IMR-90 (cell line): ENCODE data around the gene PDC. TPM values are rescaled to one million over a fixed set of nuclear protein-coding genes. Genes with fewer than 3 reads are reported as not detected.

ENCODE experiments used
- ATAC-seq: fragments of 200-7000 bp; cut with Tn5 transposase; 2 replicates; pipeline ENCODE4 v1.9.1; 2020; ENCODE audit warnings: low read depth, mild to moderate bottlenecking, moderate library complexity
- BruUV-seq: library from RNA; stranded (reverse); fragments of 400-500 nt; replicated peaks from 2 replicates; lab custom pipeline; 2021; lab: Mats Ljungman, UMichigan
- CTCF ChIA-PET: fragments of 300-600 bp; formaldehyde crosslinking; extraction: SDS; loops from one replicate; lab custom pipeline; 2021; ENCODE audit warnings: antibody characterized with exemption; lab: Yijun Ruan, JAX
- POLR2A ChIA-PET: fragments of 300-600 bp; sonication (Branson Sonifier 250); formaldehyde crosslinking; loops from one replicate; lab custom pipeline; 2022; ENCODE audit warnings: antibody characterized with exemption; ENCODE audit not compliant: unreplicated experiment; lab: Charles Lee
- DNase-seq: peaks from one replicate; pipeline ENCODE4 v3.0.0; 2013
- H2AFZ ChIP-seq: replicated peaks from 2 replicates; pipeline ENCODE3; 2013; ENCODE audit warnings: low read length, mild to moderate bottlenecking; ENCODE audit not compliant: poor library complexity
- H2AK5ac ChIP-seq: 2 replicates; pipeline ENCODE4 v1.6.1; 2013; ENCODE audit warnings: low read depth, low read length, inconsistent platforms
- H2AK9ac ChIP-seq: replicated peaks from 2 replicates; pipeline ENCODE3; 2013; ENCODE audit warnings: mild to moderate bottlenecking, low read depth, low read length, moderate library complexity; ENCODE audit not compliant: poor library complexity
- H2BK120ac ChIP-seq: 2 replicates; pipeline ENCODE4 v1.6.1; 2013; ENCODE audit warnings: low read depth, low read length, inconsistent platforms
- H2BK15ac ChIP-seq: 3 replicates; pipeline ENCODE4 v1.6.1; 2013; ENCODE audit warnings: low read depth, low read length, inconsistent platforms
- H2BK20ac ChIP-seq: 2 replicates; pipeline ENCODE4 v1.6.1; 2013; ENCODE audit warnings: low read depth, mild to moderate bottlenecking, inconsistent platforms, low read length, moderate library complexity
- H2BK5ac ChIP-seq: 2 replicates; pipeline ENCODE4 v1.6.1; 2013; ENCODE audit warnings: mild to moderate bottlenecking, low read depth, low read length, inconsistent platforms; ENCODE audit not compliant: poor library complexity, severe bottlenecking
- H3K14ac ChIP-seq: replicated peaks from 2 replicates; pipeline ENCODE4 v1.6.1; 2013; ENCODE audit warnings: low read depth, low read length, inconsistent platforms
- H3K18ac ChIP-seq: 2 replicates; pipeline ENCODE4 v1.6.1; 2013; ENCODE audit warnings: low read depth, low read length, control low read depth
- H3K23ac ChIP-seq: 2 replicates; pipeline ENCODE4 v1.6.1; 2013; ENCODE audit warnings: low read depth, low read length, inconsistent platforms
- H3K27ac ChIP-seq: 2 replicates; pipeline ENCODE4 v1.5.1; 2013; ENCODE audit warnings: mild to moderate bottlenecking, control low read depth, low read length; ENCODE audit not compliant: insufficient read depth
- H3K27me3 ChIP-seq: 2 replicates; pipeline ENCODE4 v1.6.1; 2013; ENCODE audit warnings: low read length; ENCODE audit not compliant: control insufficient read depth, insufficient read depth
- H3K36me3 ChIP-seq: 2 replicates; pipeline ENCODE4 v1.6.1; 2013; ENCODE audit warnings: low read length, mixed read lengths; ENCODE audit not compliant: control insufficient read depth, insufficient read depth
- H3K4ac ChIP-seq: 2 replicates; pipeline ENCODE4 v1.6.1; 2013; ENCODE audit warnings: low read depth, low read length, inconsistent platforms
- H3K4me1 ChIP-seq: 2 replicates; pipeline ENCODE4 v1.6.1; 2013; ENCODE audit warnings: low read length, mixed read lengths; ENCODE audit not compliant: control insufficient read depth, insufficient read depth
- H3K4me2 ChIP-seq: 2 replicates; pipeline ENCODE4 v1.6.1; 2013; ENCODE audit warnings: low read depth, mild to moderate bottlenecking, control low read depth, low read length, moderate library complexity
- H3K4me3 ChIP-seq: 2 replicates; pipeline ENCODE4 v1.5.1; 2013; ENCODE audit warnings: low read depth, mild to moderate bottlenecking, control low read depth, low read length, moderate library complexity; ENCODE audit not compliant: insufficient read depth
- H3K56ac ChIP-seq: 2 replicates; pipeline ENCODE4 v1.6.1; 2013; ENCODE audit warnings: low read length, inconsistent platforms; ENCODE audit not compliant: insufficient read depth; ENCODE audit errors: extremely low read depth
- H3K79me1 ChIP-seq, 2 experiments: 2 replicates each; pipeline ENCODE4 v1.6.1; 2013; ENCODE audit warnings: low read length in 2 of 2, inconsistent platforms in 1 of 2, low read depth in 1 of 2
- H3K9ac ChIP-seq: 2 replicates; pipeline ENCODE4 v1.6.1; 2013; ENCODE audit warnings: low read depth, low read length, control low read depth
- H3K9me1 ChIP-seq: 2 replicates; pipeline ENCODE4 v1.6.1; 2013; ENCODE audit warnings: low read length, inconsistent platforms; ENCODE audit not compliant: insufficient read depth
- H3K9me3 ChIP-seq: 2 replicates; pipeline ENCODE4 v1.6.1; 2013; ENCODE audit warnings: low read length; ENCODE audit not compliant: control insufficient read depth, insufficient read depth
- H4K20me1 ChIP-seq: 2 replicates; pipeline ENCODE4 v1.6.1; 2013; ENCODE audit warnings: low read length, inconsistent platforms; ENCODE audit not compliant: insufficient read depth
- H4K5ac ChIP-seq: 2 replicates; pipeline ENCODE4 v1.6.1; 2013; ENCODE audit warnings: mild to moderate bottlenecking, low read depth, low read length, control low read depth
- H4K8ac ChIP-seq, 2 experiments: 2 replicates each; pipeline ENCODE4 v1.6.1; 2013; ENCODE audit warnings: low read depth in 2 of 2, low read length in 2 of 2, control low read depth in 1 of 2, inconsistent platforms in 1 of 2
- H4K91ac ChIP-seq: 2 replicates; pipeline ENCODE4 v1.6.1; 2013; ENCODE audit warnings: low read depth, low read length, inconsistent platforms; ENCODE audit not compliant: insufficient read depth
- BHLHE40 ChIP-seq: fragments of 150-350 bp; IDR thresholded peaks from 2 replicates; pipeline ENCODE4 v1.6.1; 2016; ENCODE audit warnings: mild to moderate bottlenecking, low read depth, low read length
- USF2 ChIP-seq: fragments of 150-350 bp; IDR thresholded peaks from 2 replicates; pipeline ENCODE4 v1.6.1; 2017; ENCODE audit warnings: mild to moderate bottlenecking, antibody characterized with exemption, low read length, low read depth
- WGBS, 2 experiments: methylation state at CpG; one replicate each; pipeline versions ENCODE4 v1.1.5 to v1.1.7; 2013; ENCODE audit warnings: missing lambda C conversion rate in 2 of 2; ENCODE audit not compliant: insufficient read length in 1 of 2; ENCODE audit errors: extremely low coverage in 2 of 2; 5-methylcytosine and 5-hydroxymethylcytosine counted together
- dilution Hi-C: fragments of 300-500 bp; cut with HindIII; formaldehyde crosslinking; loops from one replicate; pipeline ENCODE4 v1.14.3; 2018; ENCODE audit warnings: low sequenced_read_pairs; ENCODE audit not compliant: unreplicated experiment
- in situ Hi-C: fragments of 300-500 bp; cut with MboI; formaldehyde crosslinking; loops from 3 replicates; pipeline ENCODE4 v1.14.3; 2019; ENCODE audit warnings: low sequenced_read_pairs, inconsistent platforms, mixed read lengths
- intact Hi-C: fragments of 100-400 bp; cut with micrococcal nuclease; formaldehyde crosslinking; loops from 2 replicates; pipeline ENCODE4 v1.10.0; 2022
- polyA plus RNA-seq, 3 experiments: library from polyadenylated mRNA; depleted of rRNA; stranded (reverse); fragments of >200 nt; gene quantifications; 2 replicates each; pipeline ENCODE4 v1.2.3, GENCODE V29; 2012; ENCODE audit warnings: low replicate concordance in 1 of 3
- total RNA-seq: library from RNA; depleted of rRNA; stranded (reverse); fragments of >200 nt; gene quantifications from 2 replicates; pipeline ENCODE4 v1.2.3, GENCODE V29; 2012

The PDC gene
- total and polyA plus RNA-seq, 2 of the 4 experiments (the other 2 are of a cell fraction), result not detected

GRCh38 chr1:186440584-186440983 lies 20.3 kb downstream of the PDC start:
- Histone ChIP-seq H2BK15ac (no peak overlapping the region), H4K91ac (no peak overlapping the region), H4K8ac (no peak overlapping the region), H3K9me3 (no peaks in the 10 kb centered on the region), H3K4me1 (no peaks in the 10 kb centered on the region), H2BK5ac (no peak overlapping the region), H3K23ac (no peak overlapping the region), H2AFZ (no peak overlapping the region), H3K9me1 (no peaks in the 10 kb centered on the region), H4K20me1 (no peaks in the 10 kb centered on the region), H3K4ac (no peak overlapping the region), H3K27me3 (no peaks in the 10 kb centered on the region), H3K79me1 (no peaks in the 10 kb centered on the region), H3K4me3 (no peak overlapping the region), H3K4me2 (peak overlapping the region; percentile 45; the same call in 1 of the 2 replicates), H2AK9ac (no peak overlapping the region), H2AK5ac (no peak overlapping the region), H3K9ac (no peak overlapping the region), H4K5ac (no peak overlapping the region), H3K27ac (no peak overlapping the region), H3K14ac (no peak overlapping the region), H2BK20ac (no peak overlapping the region), H2BK120ac (no peak overlapping the region), H3K56ac (no peak overlapping the region), H3K36me3 (no peaks in the 10 kb centered on the region), H3K18ac (no peak overlapping the region)
- intact Hi-C loops (no loop called here), dilution Hi-C loops (no loop called here), in situ Hi-C loops (no loop called here)
- ATAC-seq (peak; percentile 56), DNase-seq (peak; percentile 37)
- no CpG with 5 or more reads among the region's 3 CpGs for WGBS, 2 experiments
- no TSS peak for BruUV-seq
- TF ChIP-seq USF2 (no peak), BHLHE40 (no peak)
- ChIA-PET CTCF (no interaction called here), POLR2A (no interaction called here)
